Fibroblast of skin of abdomen (primary cell): ENCODE results near the gene FBN3.
"Not testable (repeated sequence)": the region's sequence is repeated elsewhere in the genome, so short reads cannot be mapped to it uniquely, and the experiment has no call there.

Experiments used
- DNase-seq: peaks from one replicate; pipeline ENCODE4 v3.0.0-alpha.2; 2013

FBN3 gene

GRCh38 chr19:8056533-8056932 lies 92.9 kb downstream of the FBN3 start:
- DNase-seq, result no peak

GRCh38 chr19:8054169-8054568 lies 95.2 kb downstream of the FBN3 start:
- DNase-seq, result no peak

- DNase-seq, result no peak
These were observed 96.9 kb downstream of the FBN3 start, which contains the start of gene CCL25 for GRCh38 chr19:8052464-8052859. Gene CCL25 (plus strand): TSS chr19:8052760. CDS start chr19:8053050, 290 bp downstream.

- DNase-seq, result peak; percentile 57
These were observed 98.9 kb downstream of the FBN3 start for GRCh38 chr19:8050274-8051096.

GRCh38 chr19:8046569-8047165 lies 102.7 kb downstream of the FBN3 start:
- no peak for DNase-seq

- no peak for DNase-seq
These were observed 103.4 kb downstream of the FBN3 start for GRCh38 chr19:8045872-8046568.

GRCh38 chr19:8044018-8044417 lies 105.4 kb downstream of the FBN3 start:
- DNase-seq, result no peak

- no peak for DNase-seq
These were observed 106.5 kb downstream of the FBN3 start for GRCh38 chr19:8042900-8043299.

GRCh38 chr19:8041531-8041931 lies 107.9 kb downstream of the FBN3 start:
- DNase-seq, result no peak

- DNase-seq, result no peak
These were observed 110.2 kb downstream of the FBN3 start for GRCh38 chr19:8039231-8039630.

- DNase-seq, result no peak
These were observed 110.6 kb downstream of the FBN3 start for GRCh38 chr19:8038815-8039214.

- DNase-seq, result no peak
These were observed 112.8 kb downstream of the FBN3 start for GRCh38 chr19:8036434-8037099.

GRCh38 chr19:8034178-8034525 lies 115.2 kb downstream of the FBN3 start:
- DNase-seq, result no peak

- not testable (repeated sequence) for DNase-seq
These were observed 115.9 kb downstream of the FBN3 start for GRCh38 chr19:8033287-8034177.

GRCh38 chr19:8030960-8031359 lies 118.4 kb downstream of the FBN3 start:
- DNase-seq, result no peak

GRCh38 chr19:8028951-8029491 lies 120.4 kb downstream of the FBN3 start:
- DNase-seq, result peak; percentile 12

- no peak for DNase-seq
These were observed 124.1 kb downstream of the FBN3 start for GRCh38 chr19:8025316-8025715.

GRCh38 chr19:8024256-8024655 lies 125.1 kb downstream of the FBN3 start:
- not testable (repeated sequence) for DNase-seq

GRCh38 chr19:8023371-8023770 lies 126.0 kb downstream of the FBN3 start:
- no peak for DNase-seq

- no peak for DNase-seq
These were observed 127.1 kb downstream of the FBN3 start for GRCh38 chr19:8022275-8022674.

GRCh38 chr19:8021374-8021773 lies 128.0 kb downstream of the FBN3 start:
- DNase-seq, result no peak

- DNase-seq, result no peak
These were observed 128.7 kb downstream of the FBN3 start for GRCh38 chr19:8020681-8021080.
